Activated CD8-positive, alpha-beta memory T cell treated with anti-CD3 and anti-CD28 coated beads for 24 hours (primary cell): Measurements from ENCODE around the gene MYBBP1A.

ENCODE experiments used
- DNase-seq: peaks from one replicate; pipeline ENCODE4 v3.0.0-alpha.2; 2020

The MYBBP1A gene

DNA sequence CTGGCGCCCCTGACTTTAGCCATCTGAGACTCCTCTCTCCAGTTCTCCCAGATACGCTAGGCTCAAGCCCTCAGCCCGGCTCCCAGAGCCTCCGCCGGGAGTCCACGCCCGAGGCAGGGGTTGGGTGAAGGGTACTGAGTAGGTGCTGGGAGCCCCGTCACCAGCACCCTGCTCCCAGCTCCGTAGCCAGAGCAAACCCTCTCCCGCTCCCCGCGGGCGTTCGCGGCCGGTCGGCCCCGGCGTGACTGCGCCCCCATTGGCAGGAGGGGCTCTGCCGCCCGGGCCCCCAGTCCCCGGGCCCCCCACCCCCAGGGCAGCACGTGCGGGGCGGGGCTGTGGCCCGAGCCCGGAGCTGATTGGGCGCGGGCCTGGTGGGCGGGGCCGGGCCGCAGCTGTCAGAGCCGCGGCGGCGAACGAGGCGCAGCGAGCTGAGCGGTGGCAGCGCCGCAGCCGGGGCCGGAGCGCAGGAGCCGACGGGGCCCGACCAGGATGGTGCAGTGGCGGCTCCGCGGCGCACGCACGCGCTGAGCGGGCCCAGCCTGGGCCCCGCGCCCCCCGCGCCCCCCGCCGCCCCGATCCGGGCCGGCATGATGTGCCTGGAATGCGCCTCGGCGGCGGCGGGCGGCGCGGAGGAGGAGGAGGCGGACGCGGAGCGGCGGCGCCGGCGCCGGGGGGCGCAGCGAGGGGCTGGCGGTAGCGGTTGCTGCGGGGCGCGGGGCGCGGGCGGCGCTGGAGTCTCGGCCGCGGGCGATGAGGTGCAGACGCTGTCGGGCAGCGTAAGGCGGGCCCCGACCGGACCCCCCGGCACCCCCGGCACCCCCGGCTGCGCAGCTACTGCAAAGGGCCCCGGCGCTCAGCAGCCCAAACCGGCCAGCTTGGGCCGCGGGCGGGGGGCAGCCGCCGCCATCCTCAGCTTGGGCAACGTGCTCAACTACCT lies 56.5 kb downstream of the MYBBP1A start, which contains the start of gene SPNS2:
Gene SPNS2, plus strand, starts transcription at position 421 of the 937 bp plus-strand sequence. Its CDS starts 167 bp downstream, at position 588.
- peak; percentile 88 for DNase-seq

DNA sequence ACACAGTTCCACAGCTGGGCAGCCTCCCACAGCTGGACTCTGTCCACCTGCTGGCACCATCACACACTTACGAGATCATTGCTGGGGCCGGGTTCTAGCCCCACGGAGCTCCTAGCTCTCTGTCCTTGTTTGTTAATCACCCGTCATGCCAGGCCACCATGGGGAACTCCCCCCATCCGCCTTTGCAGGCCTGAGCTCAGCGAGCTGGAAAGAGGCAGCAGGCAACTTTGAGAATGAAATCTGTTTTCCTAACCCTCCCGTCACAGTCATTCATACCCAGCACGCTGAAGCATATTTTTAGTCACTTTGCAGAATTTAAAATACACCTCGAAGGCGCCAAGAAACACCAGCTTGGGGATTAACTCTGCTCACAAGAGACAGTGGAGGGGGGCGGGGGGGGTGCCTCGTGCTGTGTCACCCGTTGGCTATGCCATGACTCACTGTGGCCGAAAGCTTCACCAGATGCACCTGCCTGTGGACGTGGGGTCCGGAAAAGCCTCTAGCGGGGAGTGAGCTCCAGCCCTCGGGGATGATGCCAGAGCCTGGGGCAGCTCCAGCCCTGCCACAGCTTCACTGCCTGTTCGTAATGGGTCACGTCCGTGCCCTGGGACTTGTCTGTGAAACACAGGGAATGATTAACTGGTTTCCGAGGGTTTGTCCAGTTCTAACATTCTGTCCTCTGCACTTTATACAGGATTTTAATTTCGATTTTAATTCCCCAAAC lies 57.9 kb downstream of the MYBBP1A start:
- DNase-seq, result no peak

DNA sequence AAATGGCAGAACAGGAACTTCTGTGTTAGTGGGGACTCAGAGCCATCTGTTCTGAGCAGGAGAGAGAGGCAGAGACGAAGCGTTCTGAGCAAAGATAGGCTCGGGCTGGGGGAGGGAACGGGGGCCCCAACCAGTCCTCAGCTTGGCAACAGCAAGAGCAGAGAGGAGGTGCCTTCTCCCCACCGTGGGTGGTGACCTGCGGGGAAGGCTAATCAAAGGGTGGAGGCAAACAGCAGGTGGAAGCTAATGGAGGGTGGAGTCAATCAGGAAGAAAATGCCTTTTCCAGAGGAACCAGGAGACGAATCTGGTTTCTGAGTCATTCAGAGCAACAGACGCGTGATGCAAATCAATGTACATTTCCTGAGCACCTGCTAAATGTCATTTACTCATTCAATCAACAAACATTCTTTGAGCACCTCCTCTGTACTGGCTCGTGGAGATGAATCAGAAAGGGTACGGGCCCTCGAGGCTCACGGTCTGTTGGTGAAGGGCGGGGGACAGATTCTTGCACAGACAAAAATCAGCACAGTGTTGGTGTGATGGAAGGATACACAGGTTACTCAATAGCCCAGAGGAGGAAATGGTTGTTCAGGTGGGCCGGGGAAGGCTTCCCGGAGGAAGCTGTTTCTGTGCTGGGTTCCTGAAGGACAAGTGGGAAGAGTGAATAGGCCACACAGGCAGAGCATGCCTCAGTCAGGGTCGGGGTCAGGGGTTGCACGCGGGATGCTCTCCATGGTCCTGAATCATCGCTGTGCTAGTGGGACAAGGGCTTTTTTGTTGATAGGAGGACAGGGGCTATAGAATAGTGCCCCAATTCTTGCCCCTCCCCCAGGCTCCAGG lies 62.2 kb downstream of the MYBBP1A start:
- no peak for DNase-seq

DNA sequence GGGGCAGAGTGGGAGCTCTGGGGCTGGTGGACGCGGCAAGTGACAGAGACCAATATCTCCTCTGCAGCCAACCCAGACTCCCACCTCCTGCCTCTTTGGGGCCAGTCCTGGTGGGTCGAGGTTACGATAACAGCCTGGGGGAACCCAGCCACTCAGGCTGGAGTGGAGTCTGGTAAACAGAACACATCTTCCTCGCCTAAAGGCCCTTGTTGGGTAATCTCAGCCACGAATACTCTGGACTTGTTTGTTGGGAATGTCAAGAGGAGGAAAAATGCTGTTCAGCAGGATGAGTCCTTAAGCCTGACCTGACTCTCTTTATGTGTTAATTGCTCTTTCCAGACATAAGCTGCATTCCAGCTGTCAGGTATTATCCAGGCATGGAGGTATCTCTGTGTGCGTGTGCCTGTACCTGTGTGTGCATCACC lies 64.5 kb downstream of the MYBBP1A start:
- no peak for DNase-seq

DNA sequence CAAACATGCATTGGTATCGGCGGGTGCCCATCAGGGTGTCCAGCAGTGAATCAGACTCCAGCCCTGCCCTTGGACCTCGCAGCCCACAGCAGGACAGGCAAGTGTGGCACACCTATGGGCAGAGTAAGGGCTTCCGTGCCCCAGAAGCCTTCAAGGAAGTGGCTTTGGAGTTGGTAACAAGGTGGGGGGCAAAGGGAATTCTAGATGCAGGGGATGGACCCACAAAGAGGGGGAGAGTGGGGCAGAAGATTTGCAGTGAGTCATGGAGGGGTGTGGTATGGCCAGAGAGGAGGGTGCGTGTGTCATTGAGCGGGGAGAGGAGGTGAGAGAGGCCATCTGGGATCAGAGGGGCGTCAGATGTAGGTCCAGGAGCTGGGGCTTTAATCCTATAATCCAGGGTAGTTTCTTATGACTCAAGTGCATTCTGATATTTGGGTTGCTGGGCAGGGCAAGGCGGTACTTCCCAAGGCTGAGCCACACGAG lies 65.0 kb downstream of the MYBBP1A start:
- DNase-seq, result no peak

DNA sequence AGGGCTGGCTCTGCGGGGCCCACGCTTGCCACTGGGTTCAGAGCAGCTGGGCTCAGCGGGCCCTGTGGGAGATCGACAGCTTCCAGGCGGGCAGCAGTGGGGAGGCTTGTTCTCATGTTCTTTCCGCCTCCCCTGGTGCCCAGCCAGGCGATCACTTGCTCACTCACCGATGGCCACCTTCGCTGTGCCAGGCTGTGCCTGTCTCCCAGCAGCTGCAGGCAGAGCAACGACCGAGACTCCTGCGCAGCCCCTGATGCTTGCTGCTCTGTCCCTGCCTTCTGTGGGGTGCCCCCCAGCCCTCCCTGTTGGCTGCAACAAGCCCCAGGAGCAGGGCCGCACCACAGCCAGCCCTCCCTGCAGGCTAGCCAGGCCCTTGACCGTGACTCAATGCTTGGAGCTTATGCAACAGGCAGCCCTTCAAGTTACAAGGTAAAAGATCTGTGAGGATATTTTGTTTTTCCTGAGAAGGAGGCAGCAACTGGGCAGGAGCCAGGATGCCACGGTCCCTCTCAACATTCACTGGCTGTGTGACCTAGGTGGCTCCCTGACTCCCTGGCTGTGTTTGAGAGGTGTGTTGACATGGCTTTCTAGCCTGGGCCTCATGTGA lies 66.1 kb downstream of the MYBBP1A start:
- DNase-seq, result no peak
